HG03103 (cell line): ENCODE measurements around the gene RNF34.
"Not testable (repeated sequence)": the region's sequence is repeated elsewhere in the genome, so short reads cannot be mapped to it uniquely, and the experiment has no call there.

Experiments used
- ATAC-seq: cut with Tn5 transposase; IDR thresholded peaks from one replicate; pipeline ENCODE4 v1.9.1; 2021; ENCODE audit warnings: low read depth; ENCODE audit not compliant: unreplicated experiment

The RNF34 gene

GRCh38 chr12:121399391-121400331, at the start of gene RNF34:
Gene RNF34, plus strand, starts transcription at chr12:121400118. Its CDS starts 95 bp downstream, at chr12:121400213.
- ATAC-seq = peak; percentile 88

GRCh38 chr12:121351820-121352681, 47.9 kb upstream of the RNF34 start, which contains the start of gene ANAPC5:
Gene ANAPC5, minus strand, starts transcription at chr12:121352411. Its CDS starts 71 bp downstream, at chr12:121352340.
- ATAC-seq = peak; percentile 98

- ATAC-seq = no peak
These were observed 47.3 kb upstream of the RNF34 start for GRCh38 chr12:121352682-121353018.

- no peak for ATAC-seq
These were observed 44.1 kb upstream of the RNF34 start for GRCh38 chr12:121355818-121356217.

- ATAC-seq = no peak
These were observed 43.3 kb upstream of the RNF34 start for GRCh38 chr12:121356657-121357056.

- no peak for ATAC-seq
These were observed 42.6 kb upstream of the RNF34 start for GRCh38 chr12:121357331-121357730.

- no peak for ATAC-seq
These were observed 41.8 kb upstream of the RNF34 start for GRCh38 chr12:121358073-121358472.

GRCh38 chr12:121364683-121365121, 35.2 kb upstream of the RNF34 start:
- ATAC-seq = no peak

- no peak for ATAC-seq
These were observed 34.4 kb upstream of the RNF34 start for GRCh38 chr12:121365416-121366062.

GRCh38 chr12:121366063-121366459, 33.9 kb upstream of the RNF34 start:
- ATAC-seq = no peak

GRCh38 chr12:121371404-121371803, 28.5 kb upstream of the RNF34 start:
- no peak for ATAC-seq

GRCh38 chr12:121373755-121374154, 26.2 kb upstream of the RNF34 start:
- no peak for ATAC-seq

- not testable (repeated sequence) for ATAC-seq
These were observed 25.6 kb upstream of the RNF34 start for GRCh38 chr12:121374336-121374735.

GRCh38 chr12:121374945-121375584, 24.9 kb upstream of the RNF34 start:
- not testable (repeated sequence) for ATAC-seq

GRCh38 chr12:121376754-121377697, 22.9 kb upstream of the RNF34 start:
- ATAC-seq = no peak

GRCh38 chr12:121378736-121379135, 21.2 kb upstream of the RNF34 start:
- no peak for ATAC-seq

GRCh38 chr12:121379945-121380344, 20.0 kb upstream of the RNF34 start:
- ATAC-seq = no peak

GRCh38 chr12:121383601-121384021, 16.3 kb upstream of the RNF34 start:
- no peak for ATAC-seq

- ATAC-seq = not testable (repeated sequence)
These were observed 15.0 kb upstream of the RNF34 start for GRCh38 chr12:121384891-121385290.
